ENCODE results near the gene TTC9B.
A peak's percentile ranks its signal among the peaks of the same experiment; 100 is the strongest.

TTC9B gene

DNA sequence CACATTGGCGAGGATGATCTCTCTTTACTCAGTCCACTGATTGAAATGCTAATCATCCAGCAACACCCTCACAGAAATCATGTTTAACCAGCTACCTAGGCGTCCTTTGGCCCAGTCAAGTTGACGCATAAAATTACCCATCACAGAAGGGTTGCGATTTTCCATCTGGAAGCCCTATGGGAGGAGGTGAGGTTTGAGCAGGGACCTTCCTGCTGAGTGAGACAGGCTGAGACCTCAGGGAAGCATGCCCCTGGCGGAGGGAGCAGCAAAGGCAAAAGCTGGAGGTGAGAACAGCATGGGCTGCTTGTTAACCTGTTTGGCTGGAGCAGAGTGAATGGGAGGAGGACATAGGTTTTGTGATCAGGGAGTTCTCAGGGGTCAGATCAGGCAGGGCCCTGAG is 7.3 kb downstream of the TTC9B start:
- Histone ChIP-seq H3K27ac (ENCODE audit: low read depth, low read length, severe bottlenecking) (no peak overlapping the region), H3K4me1 (ENCODE audit: control insufficient read depth, insufficient read depth, low read length, poor library complexity, severe bottlenecking) (no peaks in the 10 kb centered on the region), H3K4me3 (ENCODE audit: extremely low read depth, insufficient read depth, low read length, poor library complexity, severe bottlenecking) (no peak overlapping the region), H3K9me3 (ENCODE audit: control insufficient read depth, low read length) (no peaks in the 10 kb centered on the region), H3K36me3 (ENCODE audit: control insufficient read depth, insufficient read depth, low read length) (peaks cover 10% of the 10 kb centered on the region)
- 71 to 76% methylated on average over 4 of the region's 5 CpGs for WGBS, 2 experiments (ENCODE audit: insufficient coverage in 2 of 2)

DNA sequence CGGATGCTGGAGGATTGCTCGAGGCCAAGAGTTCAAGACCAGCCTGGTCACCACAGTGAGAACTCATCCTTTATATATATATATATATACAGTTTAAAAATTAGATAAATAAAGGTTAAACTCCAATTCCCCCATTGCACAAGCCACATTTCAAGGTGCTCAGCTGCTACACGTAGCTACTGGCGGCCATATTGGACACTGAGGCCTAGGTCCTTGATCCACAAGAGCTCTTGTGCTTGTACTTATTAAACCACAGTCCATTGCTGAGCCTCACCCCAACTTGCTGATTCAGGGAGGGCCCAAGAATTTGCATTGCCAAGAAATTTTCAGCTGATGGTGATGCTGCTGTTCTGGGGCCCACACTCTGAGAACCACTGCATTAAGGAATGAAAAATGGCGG is 9.6 kb downstream of the TTC9B start:
- 92 to 100% methylated on average over 2 to 3 of the region's 5 CpGs for WGBS, 2 experiments (ENCODE audit: insufficient coverage in 2 of 2)
- Histone ChIP-seq H3K4me3 (ENCODE audit: extremely low read depth, insufficient read depth, low read length, poor library complexity, severe bottlenecking) (no peak overlapping the region), H3K4me1 (ENCODE audit: control insufficient read depth, insufficient read depth, low read length, poor library complexity, severe bottlenecking) (no peaks in the 10 kb centered on the region), H3K36me3 (ENCODE audit: control insufficient read depth, insufficient read depth, low read length) (peaks cover 12% of the 10 kb centered on the region), H3K27ac (ENCODE audit: low read depth, low read length, severe bottlenecking) (no peak overlapping the region), H3K9me3 (ENCODE audit: control insufficient read depth, low read length) (no peaks in the 10 kb centered on the region)

DNA sequence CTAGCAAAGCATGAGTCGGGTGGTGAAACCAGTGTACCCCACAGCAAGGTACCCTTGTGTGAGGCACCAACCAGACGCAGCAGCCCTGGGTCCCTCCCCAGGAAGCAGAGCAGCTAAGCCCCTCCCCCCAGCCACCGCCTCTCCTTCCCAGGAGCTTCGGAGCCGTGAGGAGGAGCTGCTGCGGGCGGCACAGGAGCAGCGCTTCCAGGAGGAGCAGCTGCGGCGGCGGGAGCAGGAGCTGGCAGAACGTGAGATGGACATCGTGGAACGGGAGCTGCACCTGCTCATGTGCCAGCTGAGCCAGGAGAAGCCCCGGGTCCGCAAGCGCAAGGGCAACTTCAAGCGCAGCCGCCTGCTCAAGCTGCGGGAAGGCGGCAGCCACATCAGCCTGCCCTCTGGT is 12.4 kb downstream of the TTC9B start:
- Histone ChIP-seq H3K9me3 (ENCODE audit: control insufficient read depth, low read length) (no peaks in the 10 kb centered on the region), H3K4me3 (ENCODE audit: extremely low read depth, insufficient read depth, low read length, poor library complexity, severe bottlenecking) (no peak overlapping the region), H3K27ac (ENCODE audit: low read depth, low read length, severe bottlenecking) (no peak overlapping the region), H3K4me1 (ENCODE audit: control insufficient read depth, insufficient read depth, low read length, poor library complexity, severe bottlenecking) (no peaks in the 10 kb centered on the region), H3K36me3 (ENCODE audit: control insufficient read depth, insufficient read depth, low read length) (peaks cover 9% of the 10 kb centered on the region)
- WGBS, 2 experiments (ENCODE audit: insufficient coverage in 2 of 2) = 92 to 93% methylated on average over 14 to 18 of the region's 21 CpGs

DNA sequence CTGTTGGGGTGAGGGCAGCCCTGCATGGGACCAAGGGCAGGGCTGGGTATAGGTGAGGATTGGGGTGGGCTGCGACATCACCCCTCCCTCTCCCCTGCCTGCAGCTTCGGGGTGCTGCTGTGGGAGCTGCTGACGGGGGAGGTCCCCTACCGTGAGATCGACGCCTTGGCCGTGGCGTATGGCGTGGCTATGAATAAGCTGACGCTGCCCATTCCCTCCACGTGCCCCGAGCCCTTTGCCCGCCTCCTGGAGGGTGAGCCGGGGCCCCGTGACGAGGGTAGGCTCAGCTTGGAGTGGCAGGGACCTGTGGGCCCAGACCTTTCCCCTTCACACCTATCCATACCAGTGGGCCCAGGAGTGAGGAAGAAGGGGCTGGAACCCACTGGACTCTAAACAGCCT is 13.8 kb downstream of the TTC9B start:
- no peak overlapping the region for H3K27ac ChIP-seq (ENCODE audit: low read depth, low read length, severe bottlenecking)
- 92 to 98% methylated on average over 8 to 12 of the region's 16 CpGs for WGBS, 2 experiments (ENCODE audit: insufficient coverage in 2 of 2)
- H3K9me3 ChIP-seq (ENCODE audit: control insufficient read depth, low read length) = no peaks in the 10 kb centered on the region
- no peaks in the 10 kb centered on the region for H3K4me1 ChIP-seq (ENCODE audit: control insufficient read depth, insufficient read depth, low read length, poor library complexity, severe bottlenecking)
- no peak overlapping the region for H3K4me3 ChIP-seq (ENCODE audit: extremely low read depth, insufficient read depth, low read length, poor library complexity, severe bottlenecking)
- H3K36me3 ChIP-seq (ENCODE audit: control insufficient read depth, insufficient read depth, low read length) = peaks cover 7% of the 10 kb centered on the region

- WGBS, 2 experiments (ENCODE audit: insufficient coverage in 2 of 2) = 83 to 91% methylated on average over 6 to 7 of the region's 9 CpGs
- H3K4me3 ChIP-seq (ENCODE audit: extremely low read depth, insufficient read depth, low read length, poor library complexity, severe bottlenecking) = no peak overlapping the region
- no peaks in the 10 kb centered on the region for H3K36me3 ChIP-seq (ENCODE audit: control insufficient read depth, insufficient read depth, low read length)
Observed at GRCh38 chr19:40200341-40201099, 17.7 kb downstream of the TTC9B start.

DNA sequence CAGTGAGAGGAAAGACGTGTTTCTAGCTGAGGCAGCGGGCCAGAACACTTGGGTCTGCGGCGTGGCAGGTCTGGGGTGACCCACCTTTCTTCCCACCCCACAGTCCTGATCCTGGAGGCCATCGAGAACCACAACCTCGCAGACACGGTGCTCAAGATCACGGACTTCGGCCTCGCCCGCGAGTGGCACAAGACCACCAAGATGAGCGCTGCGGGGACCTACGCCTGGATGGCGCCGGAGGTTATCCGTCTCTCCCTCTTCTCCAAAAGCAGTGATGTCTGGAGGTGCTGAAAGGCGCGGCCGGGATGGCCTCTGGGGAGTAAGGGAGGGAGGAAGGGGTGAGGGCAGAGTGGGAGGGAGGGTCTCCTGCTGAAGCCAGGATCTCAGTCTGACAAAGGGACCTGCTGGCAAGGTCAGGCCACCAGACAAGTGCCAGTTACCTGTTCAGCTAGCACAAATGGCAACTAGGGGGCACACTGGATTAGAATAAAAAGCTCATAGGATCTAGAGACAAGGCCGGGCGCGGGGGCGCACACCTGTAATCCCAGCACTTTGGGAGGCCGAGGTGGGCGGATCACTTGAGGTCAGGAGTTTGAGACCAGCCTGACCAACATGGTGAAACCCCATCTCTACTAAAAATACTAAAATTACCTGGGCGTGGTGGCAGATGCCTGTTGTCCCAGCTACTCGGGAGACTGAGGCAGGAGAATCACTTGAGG is 19.8 kb downstream of the TTC9B start:
- Histone ChIP-seq H3K4me3 (ENCODE audit: extremely low read depth, insufficient read depth, low read length, poor library complexity, severe bottlenecking) (no peak overlapping the region), H3K4me1 (ENCODE audit: control insufficient read depth, insufficient read depth, low read length, poor library complexity, severe bottlenecking) (no peaks in the 10 kb centered on the region), H3K27ac (ENCODE audit: low read depth, low read length, severe bottlenecking) (no peak overlapping the region), H3K9me3 (ENCODE audit: control insufficient read depth, low read length) (no peaks in the 10 kb centered on the region), H3K36me3 (ENCODE audit: control insufficient read depth, insufficient read depth, low read length) (no peaks in the 10 kb centered on the region)
- 97 to 98% methylated on average over 18 to 26 of the region's 29 CpGs for WGBS, 2 experiments (ENCODE audit: insufficient coverage in 2 of 2)

More at GRCh38 chr19:40200341-40201099, 17.7 kb downstream of the TTC9B start:
- Histone ChIP-seq H3K27ac (ENCODE audit: low read depth, low read length, severe bottlenecking) (no peak overlapping the region), H3K9me3 (ENCODE audit: control insufficient read depth, low read length) (no peaks in the 10 kb centered on the region), H3K4me1 (ENCODE audit: control insufficient read depth, insufficient read depth, low read length, poor library complexity, severe bottlenecking) (no peaks in the 10 kb centered on the region)

DNA sequence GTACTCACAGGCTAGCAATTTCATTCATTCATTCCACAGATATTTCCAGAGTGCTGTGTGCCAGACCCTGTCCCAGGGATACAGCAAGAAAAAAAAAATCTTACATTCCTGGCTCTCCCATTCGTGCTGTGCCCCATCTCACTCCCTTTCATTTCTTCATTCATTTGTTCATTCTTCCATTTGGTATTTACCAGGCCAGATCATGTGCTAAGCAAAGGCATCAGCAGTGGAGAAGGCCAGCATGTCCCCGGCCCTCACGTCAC is 24.7 kb downstream of the TTC9B start:
- Histone ChIP-seq H3K4me3 (ENCODE audit: extremely low read depth, insufficient read depth, low read length, poor library complexity, severe bottlenecking) (no peak overlapping the region), H3K27ac (ENCODE audit: low read depth, low read length, severe bottlenecking) (no peak overlapping the region), H3K36me3 (ENCODE audit: control insufficient read depth, insufficient read depth, low read length) (no peaks in the 10 kb centered on the region), H3K4me1 (ENCODE audit: control insufficient read depth, insufficient read depth, low read length, poor library complexity, severe bottlenecking) (no peaks in the 10 kb centered on the region), H3K9me3 (ENCODE audit: control insufficient read depth, low read length) (no peaks in the 10 kb centered on the region)
- WGBS, 2 experiments (ENCODE audit: insufficient coverage in 2 of 2) = 89 to 100% methylated on average over 1 of the region's 3 CpGs

DNA sequence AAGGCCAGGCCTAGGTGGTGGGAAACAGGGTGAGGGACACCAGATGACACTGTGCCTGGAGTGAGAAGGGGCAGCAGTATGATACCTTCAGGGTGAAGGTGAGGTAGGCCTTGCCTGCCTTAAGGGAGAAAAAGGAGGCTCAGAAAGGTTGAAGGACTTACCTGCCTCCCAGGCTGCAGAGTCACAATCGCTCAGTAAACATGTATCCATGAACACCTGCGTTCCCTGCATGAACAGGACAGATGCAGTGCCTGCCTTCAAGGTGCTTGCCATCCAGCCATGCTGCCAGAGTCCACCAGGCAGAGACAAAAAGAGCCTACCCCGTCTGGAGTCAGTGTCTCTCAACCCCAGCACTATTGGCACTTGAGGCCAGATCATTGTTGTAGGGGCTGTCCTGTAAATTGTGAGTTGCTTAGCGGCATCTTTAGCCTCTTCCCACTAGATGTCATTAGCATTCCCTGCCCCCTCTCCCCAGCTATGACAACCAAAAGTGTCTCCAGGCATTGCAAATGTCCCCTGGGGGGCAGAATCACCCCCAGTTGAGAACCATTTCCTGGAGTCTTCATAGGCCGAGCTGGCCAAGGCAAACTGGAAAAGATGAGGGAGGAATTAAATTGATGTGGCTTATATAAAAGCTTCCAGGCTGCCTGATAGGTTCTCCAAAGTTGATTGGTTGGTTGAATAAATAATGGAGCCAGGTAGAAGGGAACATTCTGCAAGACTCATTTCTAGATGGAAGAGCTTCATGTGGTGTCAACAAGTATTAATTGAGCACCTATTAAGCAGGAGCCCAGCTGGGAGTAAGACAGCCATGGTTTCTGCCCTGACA is 25.2 kb downstream of the TTC9B start:
- 78 to 79% methylated on average over 4 of the region's 5 CpGs for WGBS, 2 experiments (ENCODE audit: insufficient coverage in 2 of 2)
- H3K36me3 ChIP-seq (ENCODE audit: control insufficient read depth, insufficient read depth, low read length) = no peaks in the 10 kb centered on the region
- no peaks in the 10 kb centered on the region for H3K9me3 ChIP-seq (ENCODE audit: control insufficient read depth, low read length)
- no peak overlapping the region for H3K27ac ChIP-seq (ENCODE audit: low read depth, low read length, severe bottlenecking)
- H3K4me3 ChIP-seq (ENCODE audit: extremely low read depth, insufficient read depth, low read length, poor library complexity, severe bottlenecking) = no peak overlapping the region
- no peaks in the 10 kb centered on the region for H3K4me1 ChIP-seq (ENCODE audit: control insufficient read depth, insufficient read depth, low read length, poor library complexity, severe bottlenecking)

DNA sequence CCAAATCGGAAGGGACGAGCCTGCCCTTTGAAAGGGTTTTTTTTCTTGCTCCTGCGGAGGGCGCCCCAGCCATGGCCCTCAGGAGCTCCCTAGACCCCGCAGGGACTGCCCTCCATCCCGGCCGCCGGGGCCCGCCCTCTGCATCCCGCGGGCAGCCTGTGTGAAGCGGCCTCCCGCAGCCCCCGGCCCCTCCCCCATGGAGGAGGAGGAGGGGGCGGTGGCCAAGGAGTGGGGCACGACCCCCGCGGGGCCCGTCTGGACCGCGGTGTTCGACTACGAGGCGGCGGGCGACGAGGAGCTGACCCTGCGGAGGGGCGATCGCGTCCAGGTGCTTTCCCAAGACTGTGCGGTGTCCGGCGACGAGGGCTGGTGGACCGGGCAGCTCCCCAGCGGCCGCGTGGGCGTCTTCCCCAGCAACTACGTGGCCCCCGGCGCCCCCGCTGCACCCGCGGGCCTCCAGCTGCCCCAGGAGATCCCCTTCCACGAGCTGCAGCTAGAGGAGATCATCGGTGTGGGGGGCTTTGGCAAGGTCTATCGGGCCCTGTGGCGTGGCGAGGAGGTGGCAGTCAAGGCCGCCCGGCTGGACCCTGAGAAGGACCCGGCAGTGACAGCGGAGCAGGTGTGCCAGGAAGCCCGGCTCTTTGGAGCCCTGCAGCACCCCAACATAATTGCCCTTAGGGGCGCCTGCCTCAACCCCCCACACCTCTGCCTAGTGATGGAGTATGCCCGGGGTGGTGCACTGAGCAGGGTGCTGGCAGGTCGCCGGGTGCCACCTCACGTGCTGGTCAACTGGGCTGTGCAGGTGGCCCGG is 26.1 kb downstream of the TTC9B start:
- 21 to 24% methylated on average over 39 to 54 of the region's 62 CpGs for WGBS, 2 experiments (ENCODE audit: insufficient coverage in 2 of 2)
- Histone ChIP-seq H3K36me3 (ENCODE audit: control insufficient read depth, insufficient read depth, low read length) (no peaks in the 10 kb centered on the region), H3K9me3 (ENCODE audit: control insufficient read depth, low read length) (no peaks in the 10 kb centered on the region), H3K4me3 (ENCODE audit: extremely low read depth, insufficient read depth, low read length, poor library complexity, severe bottlenecking) (peak overlapping the region; percentile 94), H3K4me1 (ENCODE audit: control insufficient read depth, insufficient read depth, low read length, poor library complexity, severe bottlenecking) (no peaks in the 10 kb centered on the region), H3K27ac (ENCODE audit: low read depth, low read length, severe bottlenecking) (no peak overlapping the region)
